GM12878 (cell line): Measurements from ENCODE around the gene DMRTB1.

ENCODE experiments used
- ASH2L ChIP-seq: fragments of 300-600, 200-600 bp; sonication (generic); IDR thresholded peaks from 2 replicates; pipeline ENCODE4 v1.6.1; 2017; ENCODE audit warnings: low read depth, mild to moderate bottlenecking, borderline replicate concordance
- ATF7 ChIP-seq: fragments of 450-650 bp; IDR thresholded peaks from 2 replicates; pipeline ENCODE4 v1.6.1; 2016; ENCODE audit warnings: low read depth, mild to moderate bottlenecking
- CHD2 ChIP-seq: IDR thresholded peaks from 2 replicates; pipeline ENCODE4 v1.6.1; 2011; ENCODE audit warnings: low read depth, low read length, improper control_type of control experiment, borderline replicate concordance
- CREM ChIP-seq: IDR thresholded peaks from 2 replicates; pipeline ENCODE4 v1.6.1; 2014; ENCODE audit warnings: antibody characterized with exemption, low read depth
- NFYA ChIP-seq: IDR thresholded peaks from 2 replicates; pipeline ENCODE4 v1.6.1; 2011; ENCODE audit warnings: low read depth, mild to moderate bottlenecking, low read length, improper control_type of control experiment, borderline replicate concordance
- POLR2A ChIP-seq: IDR thresholded peaks from 2 replicates; pipeline ENCODE4 v1.6.1; 2011; ENCODE audit warnings: low read depth, mild to moderate bottlenecking, low read length
- YY1 ChIP-seq: IDR thresholded peaks from 2 replicates; pipeline ENCODE4 v1.6.1; 2011; ENCODE audit warnings: low read depth, mild to moderate bottlenecking, low read length
- ZNF24 ChIP-seq: fragments of 450-650 bp; IDR thresholded peaks from 2 replicates; pipeline ENCODE4 v1.6.1; 2017; ENCODE audit warnings: antibody characterized with exemption, mild to moderate bottlenecking
- TF ChIP-seq, protein P1 (sequence below), 3 experiments: IDR thresholded peaks in 2 of 3; conservative IDR thresholded peaks in 1 of 3; 2 replicates each; pipeline ENCODE4 v1.5.1; 2011; ENCODE audit warnings: low read depth in 3 of 3, low read length in 3 of 3, mild to moderate bottlenecking in 3 of 3, control low read depth in 2 of 3, moderate library complexity in 2 of 3, inconsistent platforms in 1 of 3, mixed read lengths in 1 of 3; ENCODE audit not compliant: control insufficient read depth in 2 of 3, insufficient read depth in 1 of 3; ENCODE audit errors: extremely low read depth in 1 of 3

DNA sequence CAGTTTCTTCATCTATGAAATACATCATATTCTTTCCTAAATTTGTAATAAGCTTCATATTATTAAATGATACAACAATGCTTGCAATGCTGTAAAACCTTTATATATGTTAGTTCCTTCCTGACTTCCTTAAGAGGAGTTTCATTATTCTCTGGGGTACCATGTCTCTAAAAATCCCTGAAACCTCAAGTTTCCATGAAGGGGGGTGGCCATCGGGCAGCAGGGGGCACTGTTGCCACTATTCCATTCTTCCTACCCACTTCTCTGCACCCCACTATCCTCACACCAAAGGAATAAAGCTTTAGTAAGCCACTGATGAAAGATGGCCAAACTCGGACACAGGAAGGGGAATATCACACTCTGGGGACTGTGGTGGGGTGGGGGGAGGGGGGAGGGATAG, 9.0 kb upstream of the DMRTB1 start:
- TF ChIP-seq, protein P1, sequence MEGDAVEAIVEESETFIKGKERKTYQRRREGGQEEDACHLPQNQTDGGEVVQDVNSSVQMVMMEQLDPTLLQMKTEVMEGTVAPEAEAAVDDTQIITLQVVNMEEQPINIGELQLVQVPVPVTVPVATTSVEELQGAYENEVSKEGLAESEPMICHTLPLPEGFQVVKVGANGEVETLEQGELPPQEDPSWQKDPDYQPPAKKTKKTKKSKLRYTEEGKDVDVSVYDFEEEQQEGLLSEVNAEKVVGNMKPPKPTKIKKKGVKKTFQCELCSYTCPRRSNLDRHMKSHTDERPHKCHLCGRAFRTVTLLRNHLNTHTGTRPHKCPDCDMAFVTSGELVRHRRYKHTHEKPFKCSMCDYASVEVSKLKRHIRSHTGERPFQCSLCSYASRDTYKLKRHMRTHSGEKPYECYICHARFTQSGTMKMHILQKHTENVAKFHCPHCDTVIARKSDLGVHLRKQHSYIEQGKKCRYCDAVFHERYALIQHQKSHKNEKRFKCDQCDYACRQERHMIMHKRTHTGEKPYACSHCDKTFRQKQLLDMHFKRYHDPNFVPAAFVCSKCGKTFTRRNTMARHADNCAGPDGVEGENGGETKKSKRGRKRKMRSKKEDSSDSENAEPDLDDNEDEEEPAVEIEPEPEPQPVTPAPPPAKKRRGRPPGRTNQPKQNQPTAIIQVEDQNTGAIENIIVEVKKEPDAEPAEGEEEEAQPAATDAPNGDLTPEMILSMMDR (IDR thresholded peaks at IDR 0.05 in 2 of 3, conservative IDR thresholded peaks at IDR 0.05 in 1 of 3; ENCODE audit: control insufficient read depth in 2 of 3, extremely low read depth in 1 of 3, insufficient read depth in 1 of 3, low read depth in 3 of 3, low read length in 3 of 3) = peak; percentile 20 to 37 (median 27); a peak in 4 of 6 replicates
- no peak for TF ChIP-seq POLR2A
- TF ChIP-seq NFYA = no peak
- TF ChIP-seq CREM = no peak
- no peak for TF ChIP-seq ATF7
- TF ChIP-seq CHD2 = no peak
- no peak for TF ChIP-seq ZNF24
- TF ChIP-seq ASH2L = no peak
- no peak for TF ChIP-seq YY1
